ENCODE measurements around the gene KCNN3.

Gene KCNN3

GRCh38 chr1:154829062-154829461 lies 41.0 kb downstream of the KCNN3 start:
- TF ChIP-seq CTCF (IDR thresholded peaks at IDR 0.05; ENCODE audit: insufficient read depth, low read depth, low read length, missing control alignments): no peak
- no peak overlapping the region for H3K4me3 ChIP-seq (ENCODE audit: low read length)
- DNase-seq (ENCODE audit: low read depth): no peak

DNA sequence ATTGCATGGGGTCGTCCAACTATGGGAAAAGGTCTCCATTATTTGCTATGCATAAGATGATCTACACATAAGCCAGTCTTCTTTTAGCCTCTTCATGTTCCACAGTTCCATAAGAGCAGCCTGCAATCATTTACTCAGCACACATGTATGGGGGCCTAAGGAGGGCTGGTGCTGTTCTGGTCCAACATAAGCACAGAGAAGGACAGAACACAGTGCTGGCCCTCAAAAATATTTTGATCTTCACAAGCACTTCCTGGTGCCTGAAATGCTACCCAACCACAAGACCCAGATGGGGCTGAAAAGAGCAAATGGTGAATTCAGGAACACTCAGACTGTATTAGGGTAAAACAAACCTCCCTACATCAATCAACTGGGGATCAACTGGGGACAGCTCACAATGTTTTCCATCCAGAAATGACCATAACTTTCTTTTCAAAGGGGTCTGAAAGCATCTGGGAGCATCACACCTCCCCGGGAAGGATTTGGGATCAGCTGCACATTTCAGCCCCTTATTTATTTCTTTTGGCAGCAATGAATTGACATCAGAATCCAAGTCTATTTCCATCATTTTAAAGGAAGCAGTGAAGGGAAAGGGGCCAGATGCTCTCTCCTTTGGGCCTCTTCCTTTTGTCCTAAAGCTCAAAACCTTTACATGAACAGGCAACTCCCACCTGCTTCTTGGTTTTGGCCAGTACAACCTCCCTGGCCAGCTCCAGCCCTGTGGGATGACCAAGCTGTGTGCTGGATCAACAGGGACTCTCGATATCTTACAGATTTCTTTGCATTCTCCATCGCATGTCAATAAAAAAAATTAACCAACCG lies 45.7 kb downstream of the KCNN3 start:
- DNase-seq (ENCODE audit: low read depth): no peak
- no peak overlapping the region for H3K4me3 ChIP-seq (ENCODE audit: low read length)
- no peak for TF ChIP-seq CTCF (IDR thresholded peaks at IDR 0.05; ENCODE audit: insufficient read depth, low read depth, low read length, missing control alignments)

GRCh38 chr1:154822717-154823116 lies 47.4 kb downstream of the KCNN3 start:
- DNase-seq (ENCODE audit: low read depth): no peak
- TF ChIP-seq CTCF (IDR thresholded peaks at IDR 0.05; ENCODE audit: insufficient read depth, low read depth, low read length, missing control alignments): no peak
- H3K4me3 ChIP-seq (ENCODE audit: low read length): no peak overlapping the region

GRCh38 chr1:154822233-154822632 lies 47.8 kb downstream of the KCNN3 start:
- no peak overlapping the region for H3K4me3 ChIP-seq (ENCODE audit: low read length)
- TF ChIP-seq CTCF (IDR thresholded peaks at IDR 0.05; ENCODE audit: insufficient read depth, low read depth, low read length, missing control alignments): no peak
- no peak for DNase-seq (ENCODE audit: low read depth)

GRCh38 chr1:154821083-154821482 lies 49.0 kb downstream of the KCNN3 start:
- TF ChIP-seq CTCF (IDR thresholded peaks at IDR 0.05; ENCODE audit: insufficient read depth, low read depth, low read length, missing control alignments): no peak
- DNase-seq (ENCODE audit: low read depth): no peak
- no peak overlapping the region for H3K4me3 ChIP-seq (ENCODE audit: low read length)

GRCh38 chr1:154820646-154821045 lies 49.4 kb downstream of the KCNN3 start:
- no peak overlapping the region for H3K4me3 ChIP-seq (ENCODE audit: low read length)
- DNase-seq (ENCODE audit: low read depth): no peak
- no peak for TF ChIP-seq CTCF (IDR thresholded peaks at IDR 0.05; ENCODE audit: insufficient read depth, low read depth, low read length, missing control alignments)
